ENCODE results near the gene GFRA4.

Gene GFRA4

GRCh38 chr20:3645309-3646066 is 17.7 kb downstream of the GFRA4 start:
- ChIA-PET POLR2A (no interaction called here), CTCF (no interaction called here)
- no peak for DNase-seq
- H3K36me3 ChIP-seq (ENCODE audit: control insufficient read depth in 4 of 4, insufficient read depth in 4 of 4, low read length in 3 of 4): peaks cover 0 to 33% (median 23%) of the 10 kb centered on the region in 4 experiments
- no peak overlapping the region for H3K27ac ChIP-seq (ENCODE audit: insufficient read depth in 1 of 2, low read depth in 1 of 2, low read length in 2 of 2, poor library complexity in 1 of 2, severe bottlenecking in 2 of 2)
- H3K27me3 ChIP-seq (replicated peaks in 2 of 5; ENCODE audit: control insufficient read depth in 4 of 5, insufficient read depth in 5 of 5, low read length in 4 of 5): no peaks in the 10 kb centered on the region
- 97% methylated on average over 14 of the region's 20 CpGs for WGBS (ENCODE audit: insufficient coverage)
- H3K4me1 ChIP-seq (ENCODE audit: control extremely low read depth in 1 of 4, control insufficient read depth in 4 of 4, insufficient read depth in 4 of 4, low read length in 3 of 4): no peaks in the 10 kb centered on the region
- no peak overlapping the region for H3K4me3 ChIP-seq (ENCODE audit: control insufficient read depth in 1 of 7, extremely low read depth in 1 of 7, insufficient read depth in 4 of 7, low read depth in 2 of 7, low read length in 6 of 7)
- H3K9me3 ChIP-seq (ENCODE audit: control extremely low read depth in 1 of 5, control insufficient read depth in 4 of 5, insufficient read depth in 2 of 5, low read depth in 1 of 5, low read length in 4 of 5): peaks cover 0 to 5% (median 0%) of the 10 kb centered on the region in 5 experiments

GRCh38 chr20:3640259-3640658 is 22.9 kb downstream of the GFRA4 start:
- POLR2A ChIA-PET: no interaction called here

GRCh38 chr20:3635346-3635745 is 27.9 kb downstream of the GFRA4 start:
- WGBS (ENCODE audit: insufficient coverage): no CpG with 5 or more reads among the region's 1 CpG

More at GRCh38 chr20:3640259-3640658, 22.9 kb downstream of the GFRA4 start:
- no CpG with 5 or more reads among the region's 3 CpGs for WGBS (ENCODE audit: insufficient coverage)
- no peaks in the 10 kb centered on the region for H3K27me3 ChIP-seq (replicated peaks in 2 of 5; ENCODE audit: control insufficient read depth in 4 of 5, insufficient read depth in 5 of 5, low read length in 4 of 5)
- no peak for DNase-seq
- H3K36me3 ChIP-seq (ENCODE audit: control insufficient read depth in 4 of 4, insufficient read depth in 4 of 4, low read length in 3 of 4): peaks cover 0 to 26% (median 7%) of the 10 kb centered on the region in 4 experiments
- H3K4me1 ChIP-seq (ENCODE audit: control extremely low read depth in 1 of 4, control insufficient read depth in 4 of 4, insufficient read depth in 4 of 4, low read length in 3 of 4): no peaks in the 10 kb centered on the region
- no peak overlapping the region for H3K4me3 ChIP-seq (ENCODE audit: control insufficient read depth in 1 of 7, extremely low read depth in 1 of 7, insufficient read depth in 4 of 7, low read depth in 2 of 7, low read length in 6 of 7)
- H3K9me3 ChIP-seq (ENCODE audit: control extremely low read depth in 1 of 5, control insufficient read depth in 4 of 5, insufficient read depth in 2 of 5, low read depth in 1 of 5, low read length in 4 of 5): peaks cover 0 to 9% (median 0%) of the 10 kb centered on the region in 5 experiments
- no peak overlapping the region for H3K27ac ChIP-seq (ENCODE audit: insufficient read depth in 1 of 2, low read depth in 1 of 2, low read length in 2 of 2, poor library complexity in 1 of 2, severe bottlenecking in 2 of 2)
- CTCF ChIA-PET: interaction anchor here (0.6 kb wide), 1 partner anchor 86 kb away, joined by 3 read pairs; no protein-coding TSS in a partner anchor

DNA sequence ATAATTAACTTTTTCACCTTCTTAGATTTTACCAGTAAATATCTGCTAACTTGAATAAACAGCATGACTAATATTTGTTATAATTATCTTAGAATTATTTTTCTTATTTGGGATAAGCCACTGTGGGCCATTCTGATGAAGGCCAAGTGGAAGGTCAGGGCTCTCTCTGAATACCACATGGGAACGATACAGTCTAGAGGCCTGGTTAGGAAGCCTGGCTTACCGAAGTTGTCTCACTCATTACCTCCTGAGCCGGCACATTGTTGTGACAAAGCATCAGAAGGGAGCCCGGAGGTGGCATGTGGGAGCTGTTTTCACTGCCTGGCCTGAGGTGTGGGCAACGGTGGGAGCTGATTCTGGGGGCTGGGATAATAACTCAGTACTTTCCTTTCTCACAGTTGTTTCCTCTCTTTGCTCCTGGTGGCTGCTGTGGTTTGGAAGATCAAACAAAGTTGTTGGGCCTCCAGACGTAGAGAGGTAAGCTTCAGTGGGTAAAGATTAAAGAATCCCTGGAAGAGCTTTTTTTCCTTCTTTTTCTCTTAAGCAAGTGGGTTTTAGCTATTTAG is 29.2 kb downstream of the GFRA4 start:
- no peaks in the 10 kb centered on the region for H3K27me3 ChIP-seq (replicated peaks in 2 of 5; ENCODE audit: control insufficient read depth in 4 of 5, insufficient read depth in 5 of 5, low read length in 4 of 5)
- CTCF ChIA-PET: interaction anchor here (0.6 to 1.1 kb wide), 2 partner anchors 18 to 1981 kb away, joined by 3 read pairs; no protein-coding TSS in a partner anchor

More at GRCh38 chr20:3635346-3635745, 27.9 kb downstream of the GFRA4 start:
- H3K9me3 ChIP-seq (ENCODE audit: control extremely low read depth in 1 of 5, control insufficient read depth in 4 of 5, insufficient read depth in 2 of 5, low read depth in 1 of 5, low read length in 4 of 5): peaks cover 0 to 4% (median 0%) of the 10 kb centered on the region in 5 experiments
- H3K27me3 ChIP-seq (replicated peaks in 2 of 5; ENCODE audit: control insufficient read depth in 4 of 5, insufficient read depth in 5 of 5, low read length in 4 of 5): no peaks in the 10 kb centered on the region
- peaks cover 0 to 13% (median 0%) of the 10 kb centered on the region in 4 experiments for H3K36me3 ChIP-seq (ENCODE audit: control insufficient read depth in 4 of 4, insufficient read depth in 4 of 4, low read length in 3 of 4)
- H3K4me3 ChIP-seq (ENCODE audit: control insufficient read depth in 1 of 7, extremely low read depth in 1 of 7, insufficient read depth in 4 of 7, low read depth in 2 of 7, low read length in 6 of 7): no peak overlapping the region
- CTCF ChIA-PET: no interaction called here
- DNase-seq: no peak
- no peaks in the 10 kb centered on the region for H3K4me1 ChIP-seq (ENCODE audit: control extremely low read depth in 1 of 4, control insufficient read depth in 4 of 4, insufficient read depth in 4 of 4, low read length in 3 of 4)
- POLR2A ChIA-PET: no interaction called here
- no peak overlapping the region for H3K27ac ChIP-seq (ENCODE audit: insufficient read depth in 1 of 2, low read depth in 1 of 2, low read length in 2 of 2, poor library complexity in 1 of 2, severe bottlenecking in 2 of 2)

DNA sequence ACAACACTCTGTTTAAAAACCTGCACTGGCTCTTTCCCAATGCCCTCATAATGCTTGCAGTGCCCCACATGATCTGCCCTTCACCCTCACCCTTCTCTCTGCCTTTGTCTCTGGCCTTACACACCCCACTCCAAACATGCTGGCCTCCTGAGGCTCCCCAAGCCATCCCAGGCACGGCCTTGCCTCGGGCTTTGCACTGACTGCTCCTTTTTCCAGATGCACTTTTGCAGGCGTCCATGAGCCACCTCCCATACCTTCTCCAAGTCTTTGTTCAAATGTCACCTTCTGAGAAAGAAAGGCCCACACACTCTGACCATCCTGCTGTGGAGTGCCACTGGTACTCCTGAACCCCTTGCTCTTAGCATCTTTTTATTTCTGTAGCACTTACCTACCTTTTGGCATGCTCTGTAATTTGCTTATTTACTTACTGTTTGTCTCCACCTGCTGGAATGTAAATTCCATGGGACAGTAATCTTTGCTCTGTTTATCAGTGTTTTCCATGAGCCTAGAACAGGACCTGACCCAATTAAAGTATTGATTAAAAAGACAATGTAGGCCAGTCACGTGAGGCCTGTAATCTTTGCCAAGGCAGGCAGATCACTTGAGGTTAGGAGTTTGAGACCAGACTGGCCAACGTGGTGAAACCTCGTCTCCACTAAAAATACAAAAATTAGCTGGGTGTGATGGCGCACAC is 30.7 kb downstream of the GFRA4 start:
- POLR2A ChIA-PET: no interaction called here
- CTCF ChIA-PET: no interaction called here
- H3K27ac ChIP-seq (ENCODE audit: insufficient read depth in 1 of 2, low read depth in 1 of 2, low read length in 2 of 2, poor library complexity in 1 of 2, severe bottlenecking in 2 of 2): no peak overlapping the region

More for the DNA sequence above, 29.2 kb downstream of the GFRA4 start:
- no peaks in the 10 kb centered on the region for H3K9me3 ChIP-seq (ENCODE audit: control extremely low read depth in 1 of 5, control insufficient read depth in 4 of 5, insufficient read depth in 2 of 5, low read depth in 1 of 5, low read length in 4 of 5)
- no peaks in the 10 kb centered on the region for H3K4me1 ChIP-seq (ENCODE audit: control extremely low read depth in 1 of 4, control insufficient read depth in 4 of 4, insufficient read depth in 4 of 4, low read length in 3 of 4)
- DNase-seq: no peak
- no peak overlapping the region for H3K4me3 ChIP-seq (ENCODE audit: control insufficient read depth in 1 of 7, extremely low read depth in 1 of 7, insufficient read depth in 4 of 7, low read depth in 2 of 7, low read length in 6 of 7)
- 80% methylated on average over 3 of the region's 6 CpGs for WGBS (ENCODE audit: insufficient coverage)
- POLR2A ChIA-PET: no interaction called here
- no peak overlapping the region for H3K27ac ChIP-seq (ENCODE audit: insufficient read depth in 1 of 2, low read depth in 1 of 2, low read length in 2 of 2, poor library complexity in 1 of 2, severe bottlenecking in 2 of 2)
- H3K36me3 ChIP-seq (ENCODE audit: control insufficient read depth in 4 of 4, insufficient read depth in 4 of 4, low read length in 3 of 4): peaks cover 0 to 8% (median 3%) of the 10 kb centered on the region in 4 experiments

GRCh38 chr20:3631534-3631933 is 31.7 kb downstream of the GFRA4 start:
- POLR2A ChIA-PET: no interaction called here
- Histone ChIP-seq H3K36me3 (ENCODE audit: control insufficient read depth in 4 of 4, insufficient read depth in 4 of 4, low read length in 3 of 4) (peaks cover 5 to 12% (median 8%) of the 10 kb centered on the region in 4 experiments), H3K27me3 (replicated peaks in 2 of 5; ENCODE audit: control insufficient read depth in 4 of 5, insufficient read depth in 5 of 5, low read length in 4 of 5) (no peaks in the 10 kb centered on the region), H3K9me3 (ENCODE audit: control extremely low read depth in 1 of 5, control insufficient read depth in 4 of 5, insufficient read depth in 2 of 5, low read depth in 1 of 5, low read length in 4 of 5) (no peaks in the 10 kb centered on the region), H3K27ac (ENCODE audit: insufficient read depth in 1 of 2, low read depth in 1 of 2, low read length in 2 of 2, poor library complexity in 1 of 2, severe bottlenecking in 2 of 2) (no peak overlapping the region), H3K4me3 (ENCODE audit: control insufficient read depth in 1 of 7, extremely low read depth in 1 of 7, insufficient read depth in 4 of 7, low read depth in 2 of 7, low read length in 6 of 7) (no peak overlapping the region), H3K4me1 (ENCODE audit: control extremely low read depth in 1 of 4, control insufficient read depth in 4 of 4, insufficient read depth in 4 of 4, low read length in 3 of 4) (no peaks in the 10 kb centered on the region)
- no peak for DNase-seq
- 85% methylated on average over 4 of the region's 5 CpGs for WGBS (ENCODE audit: insufficient coverage)
- CTCF ChIA-PET: no interaction called here

More for the DNA sequence above, 30.7 kb downstream of the GFRA4 start:
- WGBS (ENCODE audit: insufficient coverage): 81% methylated on average over 6 of the region's 7 CpGs
- Histone ChIP-seq H3K4me1 (ENCODE audit: control extremely low read depth in 1 of 4, control insufficient read depth in 4 of 4, insufficient read depth in 4 of 4, low read length in 3 of 4) (no peaks in the 10 kb centered on the region), H3K4me3 (ENCODE audit: control insufficient read depth in 1 of 7, extremely low read depth in 1 of 7, insufficient read depth in 4 of 7, low read depth in 2 of 7, low read length in 6 of 7) (no peak overlapping the region), H3K27me3 (replicated peaks in 2 of 5; ENCODE audit: control insufficient read depth in 4 of 5, insufficient read depth in 5 of 5, low read length in 4 of 5) (no peaks in the 10 kb centered on the region), H3K36me3 (ENCODE audit: control insufficient read depth in 4 of 4, insufficient read depth in 4 of 4, low read length in 3 of 4) (peaks cover 2 to 12% (median 8%) of the 10 kb centered on the region in 4 experiments), H3K9me3 (ENCODE audit: control extremely low read depth in 1 of 5, control insufficient read depth in 4 of 5, insufficient read depth in 2 of 5, low read depth in 1 of 5, low read length in 4 of 5) (no peaks in the 10 kb centered on the region)
- peak in 1 of 3 donors; percentile 1 for DNase-seq
